Parathyroid adenoma (tissue), 2 donors: ENCODE measurements around the gene ZP1.

ENCODE experiments used
- H2AFZ ChIP-seq: fragments of 300-600 bp; sonication (generic); one replicate; pipeline ENCODE4 v1.7.0; 2017; ENCODE audit warnings: antibody characterized with exemption, mild to moderate bottlenecking
- H3K27ac ChIP-seq: fragments of 300-600 bp; sonication (generic); one replicate; pipeline ENCODE4 v1.7.0; 2017
- H3K27me3 ChIP-seq: fragments of 300-600 bp; sonication (generic); one replicate; pipeline ENCODE4 v1.7.0; 2017; ENCODE audit warnings: low read length; ENCODE audit not compliant: control insufficient read depth, insufficient read depth
- H3K36me3 ChIP-seq: fragments of 300-600 bp; sonication (generic); one replicate; pipeline ENCODE4 v1.7.0; 2017; ENCODE audit warnings: low read length; ENCODE audit not compliant: control insufficient read depth, insufficient read depth
- H3K4me1 ChIP-seq: fragments of 300-600 bp; sonication (generic); one replicate; pipeline ENCODE4 v1.7.0; 2017; ENCODE audit warnings: control low read depth
- H3K4me2 ChIP-seq: fragments of 300-600 bp; sonication (generic); one replicate; pipeline ENCODE4 v1.7.0; 2017; ENCODE audit warnings: low read length
- H3K4me3 ChIP-seq: fragments of 300-600 bp; sonication (generic); one replicate; pipeline ENCODE4 v1.7.0; 2017; ENCODE audit warnings: low read depth, low read length
- H3K79me2 ChIP-seq: fragments of 300-600 bp; sonication (generic); one replicate; pipeline ENCODE4 v1.7.0; 2017; ENCODE audit warnings: control low read depth
- H3K9ac ChIP-seq: fragments of 300-600 bp; sonication (generic); one replicate; pipeline ENCODE4 v1.7.0; 2017; ENCODE audit warnings: mild to moderate bottlenecking
- H3K9me3 ChIP-seq: fragments of 300-600 bp; sonication (generic); one replicate; pipeline ENCODE4 v1.7.0; 2017; ENCODE audit warnings: low read length; ENCODE audit not compliant: control insufficient read depth
- CTCF ChIP-seq: fragments of 300-600 bp; sonication (generic); IDR thresholded peaks from one replicate; pipeline ENCODE4 v1.7.0; 2017; ENCODE audit warnings: antibody characterized with exemption, mild to moderate bottlenecking
- donor health status: primary hyperparathyroidism.

Gene ZP1

GRCh38 chr11:60860943-60861342 is 6.4 kb upstream of the ZP1 start:
- H3K9me3 ChIP-seq: no peaks in the 10 kb centered on the region
- H3K4me2 ChIP-seq: no peak overlapping the region
- H3K79me2 ChIP-seq: no peaks in the 10 kb centered on the region
- TF ChIP-seq CTCF: no peak
- H3K36me3 ChIP-seq: no peaks in the 10 kb centered on the region
- no peaks in the 10 kb centered on the region for H3K27me3 ChIP-seq
- H3K9ac ChIP-seq: no peak overlapping the region
- no peak overlapping the region for H3K27ac ChIP-seq
- H2AFZ ChIP-seq: no peak overlapping the region
- no peak overlapping the region for H3K4me3 ChIP-seq
- H3K4me1 ChIP-seq: peaks cover 2% of the 10 kb centered on the region

GRCh38 chr11:60862171-60862570 is 5.2 kb upstream of the ZP1 start:
- Histone ChIP-seq H3K27me3 (no peaks in the 10 kb centered on the region), H3K4me1 (peaks cover 9% of the 10 kb centered on the region), H3K9me3 (no peaks in the 10 kb centered on the region), H3K9ac (no peak overlapping the region), H3K27ac (no peak overlapping the region), H2AFZ (no peak overlapping the region), H3K4me2 (no peak overlapping the region), H3K4me3 (no peak overlapping the region), H3K79me2 (no peaks in the 10 kb centered on the region), H3K36me3 (no peaks in the 10 kb centered on the region)
- TF ChIP-seq CTCF: no peak

- Histone ChIP-seq H3K27ac (no peak overlapping the region), H3K9ac (no peak overlapping the region), H3K4me1 (peaks cover 14% of the 10 kb centered on the region), H3K4me2 (no peak overlapping the region), H3K9me3 (no peaks in the 10 kb centered on the region), H2AFZ (no peak overlapping the region), H3K79me2 (no peaks in the 10 kb centered on the region), H3K27me3 (no peaks in the 10 kb centered on the region), H3K36me3 (no peaks in the 10 kb centered on the region), H3K4me3 (no peak overlapping the region)
- no peak for TF ChIP-seq CTCF
Observed at GRCh38 chr11:60863550-60864521, 3.5 kb upstream of the ZP1 start.

- Histone ChIP-seq H3K9me3 (no peaks in the 10 kb centered on the region), H2AFZ (no peak overlapping the region), H3K27me3 (no peaks in the 10 kb centered on the region), H3K4me1 (peaks cover 14% of the 10 kb centered on the region), H3K79me2 (no peaks in the 10 kb centered on the region), H3K9ac (no peak overlapping the region), H3K4me3 (no peak overlapping the region), H3K4me2 (no peak overlapping the region), H3K27ac (no peak overlapping the region), H3K36me3 (no peaks in the 10 kb centered on the region)
- no peak for TF ChIP-seq CTCF
Observed at GRCh38 chr11:60864856-60865513, 2.4 kb upstream of the ZP1 start.
